ENCODE data around the gene PASK.

Gene PASK

DNA sequence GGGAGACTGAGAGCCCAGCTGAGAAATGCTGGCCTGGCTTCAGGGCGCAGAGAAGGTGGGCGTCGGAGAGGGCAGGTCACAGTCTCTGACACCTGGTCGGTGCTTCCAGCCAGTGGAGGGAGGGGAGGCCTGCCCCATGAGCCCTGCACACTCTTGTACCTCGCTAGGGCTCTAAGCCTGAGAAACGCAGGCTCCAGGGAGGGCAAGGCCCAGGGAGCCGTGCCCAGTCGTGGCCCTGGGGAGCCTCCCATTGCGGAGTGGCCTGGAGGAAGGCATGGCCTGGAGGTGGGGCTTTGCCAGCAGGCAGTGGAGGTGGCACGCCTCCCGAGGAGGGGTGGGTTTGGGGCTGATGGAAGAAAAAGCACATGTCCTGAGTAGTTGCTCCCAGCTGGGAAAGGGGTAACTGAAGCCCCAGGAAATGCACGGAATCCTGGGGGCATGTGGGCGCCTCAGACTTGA lies 86.2 kb downstream of the PASK start:
- no peak for DNase-seq

DNA sequence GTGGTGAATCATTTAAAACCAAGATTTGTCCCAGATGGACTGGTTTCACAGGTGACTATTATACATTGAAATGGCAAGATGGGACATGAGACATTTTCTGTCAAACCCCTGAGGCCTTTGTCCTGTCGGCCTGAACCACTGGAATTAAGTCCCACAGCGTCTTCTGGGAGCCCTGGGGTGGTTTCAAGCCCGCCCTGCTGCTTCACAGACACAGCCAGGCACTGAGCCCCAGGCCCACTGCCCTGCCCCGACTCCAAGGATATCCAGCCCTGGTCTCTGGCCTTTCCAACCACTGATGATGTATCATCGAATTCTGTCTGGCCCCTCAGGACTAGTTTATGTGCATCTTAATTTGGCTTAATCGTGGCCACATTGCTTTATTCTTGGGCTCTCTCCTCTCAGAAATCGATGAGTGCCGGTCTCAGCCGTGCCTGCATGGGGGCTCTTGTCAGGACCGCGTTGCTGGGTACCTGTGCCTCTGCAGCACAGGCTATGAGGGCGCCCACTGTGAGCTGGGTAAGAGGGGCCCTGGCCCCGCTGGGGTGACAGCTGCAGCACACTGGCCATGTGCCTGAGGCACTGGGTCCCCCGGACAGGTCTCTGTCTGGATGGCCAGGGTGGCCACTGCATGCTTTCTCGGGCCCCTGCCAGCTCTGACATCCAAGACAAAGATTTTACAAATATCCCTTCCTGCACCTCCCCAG lies 86.7 kb downstream of the PASK start:
- no peak for DNase-seq

DNA sequence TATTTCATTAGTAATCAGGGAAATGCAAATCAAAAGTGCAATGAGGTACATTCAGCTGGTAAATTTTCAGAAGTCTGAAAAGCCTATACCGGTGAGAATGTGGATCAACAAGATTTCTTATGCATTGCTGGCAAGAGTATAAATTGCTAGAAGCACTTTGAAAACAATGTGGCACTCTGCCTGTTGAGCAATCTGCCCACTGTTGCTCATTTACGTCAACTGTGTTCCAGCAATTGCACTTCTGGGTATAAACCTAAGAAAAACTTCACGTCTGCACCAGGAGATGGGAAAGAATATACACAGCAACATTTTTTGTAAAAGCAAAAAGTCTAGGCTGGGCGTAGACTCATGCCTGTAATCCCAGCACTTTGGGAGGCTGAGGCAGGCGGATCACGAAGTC lies 88.0 kb downstream of the PASK start:
- no peak for DNase-seq
